Small intestine (tissue), 7 donors: ENCODE data around the gene RASGEF1B. TPM values are rescaled to one million over a fixed set of nuclear protein-coding genes. Genes with fewer than 3 reads are reported as not detected.
"Not testable (repeated sequence)": the region's sequence is repeated elsewhere in the genome, so short reads cannot be mapped to it uniquely, and the experiment has no call there.

Experiments used
- DNase-seq, 2 donors: peaks; one replicate each; pipeline versions ENCODE4 v3.0.0 to v3.0.0-alpha.2; 2013
- FAIRE-seq: peaks from 2 replicates; lab custom pipeline; 2012; peaks lifted over from hg19 to GRCh38; lab: Jason Lieb, UNC
- H3K27ac ChIP-seq, 3 donors: one replicate each; pipeline ENCODE4 v1.5.1; 2013; ENCODE audit warnings: low read length in 2 of 3, mild to moderate bottlenecking in 2 of 3, control low read depth in 1 of 3, inconsistent platforms in 1 of 3, low read depth in 1 of 3, moderate library complexity in 1 of 3
- H3K27me3 ChIP-seq, 3 donors: one replicate each; pipeline ENCODE4 v1.6.1; 2013; ENCODE audit warnings: low read length in 3 of 3, inconsistent platforms in 1 of 3; ENCODE audit not compliant: control insufficient read depth in 3 of 3, insufficient read depth in 3 of 3
- H3K36me3 ChIP-seq, 3 donors: one replicate each; pipeline ENCODE4 v1.6.1; 2013; ENCODE audit warnings: low read length in 3 of 3, inconsistent platforms in 1 of 3, low read depth in 1 of 3, mild to moderate bottlenecking in 1 of 3, moderate library complexity in 1 of 3; ENCODE audit not compliant: control insufficient read depth in 3 of 3, insufficient read depth in 2 of 3
- H3K4me1 ChIP-seq, 3 donors: one replicate each; pipeline ENCODE4 v1.6.1; 2013; ENCODE audit warnings: low read length in 2 of 3, inconsistent platforms in 1 of 3, low read depth in 1 of 3, mild to moderate bottlenecking in 1 of 3, moderate library complexity in 1 of 3; ENCODE audit not compliant: control insufficient read depth in 3 of 3, insufficient read depth in 2 of 3
- H3K4me3 ChIP-seq, 3 donors: one replicate each; pipeline ENCODE4 v1.5.1; 2013; ENCODE audit warnings: low read length in 3 of 3, control low read depth in 1 of 3, inconsistent platforms in 1 of 3, low read depth in 1 of 3, mild to moderate bottlenecking in 1 of 3, moderate library complexity in 1 of 3
- H3K9me3 ChIP-seq, 2 donors: one replicate each; pipeline ENCODE4 v1.6.1; 2013; ENCODE audit warnings: low read depth in 1 of 2, low read length in 1 of 2; ENCODE audit not compliant: control insufficient read depth in 2 of 2, insufficient read depth in 1 of 2
- WGBS, 3 donors: extraction: QIAGEN DNeasy Blood & Tissue Kit; methylation state at CpG; one replicate each; pipeline ENCODE4 v1.1.7; 2013; 5-methylcytosine and 5-hydroxymethylcytosine counted together
- polyA plus RNA-seq, 4 donors: library from polyadenylated mRNA; stranded (reverse) in 3 of 4; unstranded in 1 of 4; fragments of 200-250 nt in 3 of 4; fragments of 120-200 nt in 1 of 4; gene quantifications; one replicate each; pipeline versions ENCODE4 v1.2.1 to v1.2.3, GENCODE V29; 2013
- donor health status: healthy with polysubstance abuse.
- donor health status: control.
- donor health status: control.
- donor health status: Bipolar disorder and iron deficiency.
- donor health status: healthy.

RASGEF1B gene
- polyA plus RNA-seq, 4 donors: 7.6 to 41.7 (median 16.3) TPM

DNA sequence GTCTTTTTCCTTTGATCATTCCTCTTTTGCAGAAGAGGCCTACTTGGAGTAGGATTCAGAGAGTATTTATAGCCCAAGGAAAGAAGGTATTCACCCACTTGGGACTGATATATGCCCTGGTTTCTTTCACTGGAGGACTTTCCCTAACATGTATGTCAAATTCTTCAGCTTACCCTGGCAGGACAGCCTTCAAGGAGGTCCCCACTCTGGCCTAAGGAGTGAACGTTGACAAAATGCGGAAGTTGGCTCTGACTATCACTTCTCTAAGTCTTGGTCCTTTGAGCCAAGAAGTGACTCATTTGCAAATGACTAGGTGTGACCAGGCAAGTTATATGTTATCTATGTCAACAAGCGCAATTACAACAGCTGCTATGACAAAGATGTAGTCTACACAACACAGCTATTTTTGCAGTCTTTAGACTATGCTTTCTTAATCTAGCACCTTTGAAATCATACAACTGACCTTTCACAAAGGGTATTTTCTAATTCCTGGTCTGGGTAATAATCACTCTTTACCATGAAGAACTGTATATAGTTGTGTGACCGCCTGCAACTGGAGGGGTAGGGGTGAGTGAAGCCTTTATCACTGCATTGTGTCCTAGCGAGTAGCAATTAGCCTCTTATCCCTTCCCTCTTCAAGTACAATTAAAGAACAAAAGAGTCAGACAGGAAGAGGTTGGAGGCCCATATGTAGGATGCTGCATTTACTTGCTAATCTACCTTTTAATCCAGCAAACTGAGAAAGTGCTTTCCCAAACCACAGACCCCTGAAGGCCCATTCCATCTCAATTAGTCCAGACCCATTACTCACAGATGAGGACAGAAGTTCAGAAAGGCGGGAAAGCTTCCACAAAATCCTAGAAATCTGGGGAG is 50.1 kb downstream of the RASGEF1B start:
- H3K4me1 ChIP-seq: peaks cover 0 to 10% (median 3%) of the 10 kb centered on the region in 3 donors
- FAIRE-seq (peak; percentile 26), DNase-seq (peak; percentile 82 to 97)
- WGBS, 3 donors: 33 to 58% (median 44%) methylated on average over 6 of the region's 6 CpGs
- H3K9me3 ChIP-seq: peaks cover 0 to 2% of the 10 kb centered on the region in 2 donors
- H3K27me3 ChIP-seq: no peaks in the 10 kb centered on the region
- H3K27ac ChIP-seq: peak overlapping the region; percentile 66 to 89 (median 69)
- H3K4me3 ChIP-seq: no peak overlapping the region
- peaks cover 0 to 10% (median 8%) of the 10 kb centered on the region in 3 donors for H3K36me3 ChIP-seq

DNA sequence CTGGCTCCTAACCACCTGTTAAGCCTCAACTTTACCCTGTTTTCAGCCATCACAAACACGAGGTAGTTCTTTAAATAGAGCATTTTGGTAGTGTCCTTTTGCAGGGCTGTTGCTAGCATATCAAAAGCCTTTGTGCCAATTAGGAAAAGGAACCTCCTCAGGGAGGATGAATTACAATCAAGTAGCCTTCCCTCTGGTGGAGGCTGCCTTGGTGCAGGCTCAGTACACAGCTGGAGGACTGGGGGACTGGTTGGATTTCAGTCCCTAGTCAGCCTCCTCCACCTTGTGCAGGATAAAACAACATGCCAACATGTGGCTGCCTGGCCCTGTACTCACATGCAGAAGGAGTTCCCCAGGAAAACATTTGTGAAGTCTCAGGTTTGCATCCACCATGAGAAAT is 53.1 kb downstream of the RASGEF1B start:
- WGBS, 3 donors: 52 to 57% (median 56%) methylated on average over 1 of the region's 1 CpG
- Histone ChIP-seq H3K36me3 (no peaks in the 10 kb centered on the region), H3K4me3 (no peak overlapping the region), H3K9me3 (no peaks in the 10 kb centered on the region), H3K27me3 (no peaks in the 10 kb centered on the region), H3K27ac (no peak overlapping the region), H3K4me1 (peaks cover 0 to 10% (median 3%) of the 10 kb centered on the region in 3 donors)
- FAIRE-seq: no peak
- no peak for DNase-seq

DNA sequence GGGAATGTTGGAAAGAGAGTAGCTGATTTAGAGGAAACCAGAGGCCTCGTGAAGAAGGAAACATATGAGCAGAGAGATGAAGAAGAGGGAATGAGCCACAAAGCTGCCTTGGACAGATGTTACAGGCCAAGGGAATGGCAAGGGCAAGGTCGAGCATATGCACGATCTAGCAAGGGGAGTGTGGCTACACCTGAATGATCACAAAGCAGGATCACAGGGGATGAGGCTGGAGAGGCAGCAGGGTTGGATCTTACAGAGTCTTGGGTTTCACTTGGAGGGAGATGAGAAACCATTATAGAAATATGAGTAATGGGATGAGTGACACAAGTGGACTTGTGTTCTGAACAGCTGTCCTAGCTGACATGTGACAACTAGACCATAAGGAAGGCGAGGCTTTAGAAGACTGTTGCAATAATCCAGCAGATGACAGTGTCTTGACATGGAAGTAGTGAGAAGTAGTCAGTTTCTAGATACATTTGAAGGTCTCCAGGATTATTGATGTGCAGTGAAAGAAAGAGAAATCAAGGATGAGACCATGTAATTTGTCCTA is 58.7 kb downstream of the RASGEF1B start:
- WGBS, 3 donors: 79 to 93% (median 86%) methylated on average over 4 of the region's 4 CpGs
- no peak for DNase-seq
- Histone ChIP-seq H3K4me1 (no peaks in the 10 kb centered on the region), H3K9me3 (no peaks in the 10 kb centered on the region), H3K36me3 (no peaks in the 10 kb centered on the region), H3K4me3 (no peak overlapping the region), H3K27me3 (no peaks in the 10 kb centered on the region), H3K27ac (no peak overlapping the region)
- FAIRE-seq: no peak

DNA sequence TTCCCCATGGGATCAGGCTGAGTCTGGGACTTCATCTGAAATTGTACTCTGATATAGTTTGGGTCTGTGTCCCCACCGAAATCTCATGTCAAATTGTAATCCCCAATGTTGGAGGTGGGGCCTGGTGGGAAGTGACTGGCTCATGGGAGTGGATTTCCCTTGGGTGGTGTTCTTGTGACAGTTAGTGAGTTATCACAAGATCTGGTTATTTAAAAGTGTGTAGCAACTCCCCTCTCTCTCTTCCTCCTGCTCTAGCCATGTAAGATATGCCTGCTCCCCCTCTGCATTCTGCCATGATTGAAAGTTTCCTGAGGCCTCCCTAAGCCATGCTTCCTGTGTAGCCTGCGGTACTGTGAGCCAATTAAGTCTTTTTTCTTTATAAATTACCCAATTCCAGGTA is 61.0 kb downstream of the RASGEF1B start:
- FAIRE-seq (no peak), DNase-seq (no peak)
- no peaks in the 10 kb centered on the region for H3K9me3 ChIP-seq
- WGBS, 3 donors: 76 to 91% (median 84%) methylated on average over 2 of the region's 2 CpGs
- H3K27me3 ChIP-seq: no peaks in the 10 kb centered on the region
- H3K4me3 ChIP-seq: no peak overlapping the region
- H3K27ac ChIP-seq: no peak overlapping the region
- H3K4me1 ChIP-seq: peaks cover 0 to 3% (median 0%) of the 10 kb centered on the region in 3 donors
- H3K36me3 ChIP-seq: no peaks in the 10 kb centered on the region

DNA sequence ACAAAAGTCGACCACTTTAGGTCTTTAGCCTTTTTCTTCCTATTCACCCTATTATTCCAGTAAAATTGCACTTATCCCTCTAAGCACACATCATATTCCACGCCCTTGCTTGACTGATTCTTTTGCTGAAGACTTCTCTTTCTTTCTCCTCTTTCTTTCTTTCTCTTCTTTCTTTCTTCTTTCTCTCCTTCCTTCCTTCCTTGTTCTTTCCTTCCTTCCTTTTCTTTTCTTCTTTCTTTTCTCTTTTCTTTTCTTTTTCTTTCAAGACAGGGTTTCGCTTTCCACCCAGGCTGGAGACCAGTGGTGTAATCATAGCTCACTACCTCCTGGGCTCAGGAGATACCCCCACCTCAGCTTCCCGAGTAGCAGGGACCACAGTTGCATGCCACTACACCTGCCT is 61.9 kb downstream of the RASGEF1B start:
- no peak overlapping the region for H3K4me3 ChIP-seq
- H3K36me3 ChIP-seq: no peaks in the 10 kb centered on the region
- no peak for FAIRE-seq
- H3K4me1 ChIP-seq: peaks cover 0 to 4% (median 0%) of the 10 kb centered on the region in 3 donors
- no peaks in the 10 kb centered on the region for H3K27me3 ChIP-seq
- 85 to 87% (median 86%) methylated on average over 4 of the region's 4 CpGs for WGBS, 3 donors
- no peak for DNase-seq
- H3K27ac ChIP-seq: no peak overlapping the region
- H3K9me3 ChIP-seq: no peaks in the 10 kb centered on the region

DNA sequence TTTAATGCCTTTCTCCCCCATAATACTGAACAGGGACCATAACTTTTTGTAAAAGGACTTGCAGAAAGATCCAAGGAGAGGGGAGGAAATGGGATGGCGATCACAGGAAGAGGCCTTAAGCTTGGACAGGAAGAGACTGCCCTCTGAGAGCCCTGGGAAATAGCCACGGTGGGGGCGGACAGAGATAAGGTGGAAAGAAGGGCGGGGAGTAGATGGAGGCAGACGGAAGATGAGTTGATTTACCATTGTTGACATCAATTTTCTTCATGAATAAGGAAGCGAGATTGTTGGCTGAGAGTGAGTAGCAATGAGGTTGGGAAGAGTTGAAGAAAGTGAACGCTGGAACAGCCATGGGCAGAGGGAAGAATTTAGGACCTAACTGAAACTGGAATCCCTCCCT is 63.4 kb downstream of the RASGEF1B start:
- Histone ChIP-seq H3K9me3 (no peaks in the 10 kb centered on the region), H3K27me3 (no peaks in the 10 kb centered on the region), H3K27ac (no peak overlapping the region), H3K36me3 (no peaks in the 10 kb centered on the region), H3K4me3 (no peak overlapping the region), H3K4me1 (peaks cover 0 to 11% (median 0%) of the 10 kb centered on the region in 3 donors)
- DNase-seq: no peak
- no peak for FAIRE-seq
- 79 to 87% (median 82%) methylated on average over 7 of the region's 7 CpGs for whole genome bisulfite sequencing, 3 donors

DNA sequence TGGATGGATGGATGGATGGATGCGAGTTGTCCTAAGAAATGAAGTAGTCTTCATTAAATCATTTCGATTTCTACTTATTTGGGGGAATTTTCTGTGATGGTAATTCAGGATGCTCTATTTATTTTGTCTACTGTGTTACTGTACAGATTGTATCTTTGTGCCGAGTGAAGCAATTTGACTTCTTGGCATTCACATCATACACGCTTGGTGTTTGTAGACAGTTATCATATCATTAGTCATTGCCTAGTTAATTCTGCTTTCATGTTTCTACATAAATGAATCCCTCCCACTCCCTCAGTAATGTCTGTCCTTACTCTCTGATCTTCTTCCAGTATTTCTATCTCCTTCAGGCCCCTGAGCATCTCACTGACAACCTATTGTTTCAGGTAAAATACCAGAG is 64.0 kb downstream of the RASGEF1B start:
- DNase-seq (no peak), FAIRE-seq (no peak)
- H3K9me3 ChIP-seq: no peaks in the 10 kb centered on the region
- no peak overlapping the region for H3K27ac ChIP-seq
- 78 to 83% (median 81%) methylated on average over 4 of the region's 4 CpGs for WGBS, 3 donors
- no peak overlapping the region for H3K4me3 ChIP-seq
- H3K27me3 ChIP-seq: no peaks in the 10 kb centered on the region
- peaks cover 0 to 11% (median 0%) of the 10 kb centered on the region in 3 donors for H3K4me1 ChIP-seq
- H3K36me3 ChIP-seq: no peaks in the 10 kb centered on the region

DNA sequence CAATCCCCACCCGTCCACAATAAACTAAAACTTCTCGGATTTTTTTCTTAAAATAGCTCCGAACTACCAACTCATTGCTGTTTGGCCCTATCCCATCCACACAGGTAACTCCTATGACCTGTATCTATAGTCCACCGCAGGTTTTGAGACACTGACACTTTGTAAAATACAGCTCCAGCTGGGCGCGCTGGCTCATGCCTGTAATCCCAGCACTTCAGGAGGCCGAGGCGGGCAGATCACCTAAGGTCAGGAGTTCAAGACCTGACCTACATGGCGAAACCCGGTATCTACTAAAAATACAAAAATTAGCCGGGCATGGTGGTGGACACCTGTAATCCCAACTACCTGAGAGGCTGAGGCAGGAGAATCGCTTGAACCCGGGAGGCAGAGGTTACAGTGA is 65.2 kb downstream of the RASGEF1B start:
- 71 to 85% (median 74%) methylated on average over 13 of the region's 13 CpGs for WGBS, 3 donors

More for the DNA sequence above, 65.2 kb downstream of the RASGEF1B start:
- not testable (repeated sequence) for H3K27me3 ChIP-seq, FAIRE-seq, H3K36me3 ChIP-seq, H3K9me3 ChIP-seq, DNase-seq, H3K4me3 ChIP-seq, H3K27ac ChIP-seq
- peaks cover 0 to 11% (median 0%) of the 10 kb centered on the region in 3 donors for H3K4me1 ChIP-seq
